Middle frontal gyrus (tissue), 1 donor: Measurements from ENCODE around the gene SIRPA.

Experiments used
- DNase-seq: peaks from one replicate; pipeline ENCODE4 v3.0.0-alpha.2; 2015; ENCODE audit warnings: low spot score; ENCODE audit errors: extremely low spot score

SIRPA gene

GRCh38 chr20:1870323-1870722 lies 24.9 kb upstream of the SIRPA start:
- no peak for DNase-seq

DNA sequence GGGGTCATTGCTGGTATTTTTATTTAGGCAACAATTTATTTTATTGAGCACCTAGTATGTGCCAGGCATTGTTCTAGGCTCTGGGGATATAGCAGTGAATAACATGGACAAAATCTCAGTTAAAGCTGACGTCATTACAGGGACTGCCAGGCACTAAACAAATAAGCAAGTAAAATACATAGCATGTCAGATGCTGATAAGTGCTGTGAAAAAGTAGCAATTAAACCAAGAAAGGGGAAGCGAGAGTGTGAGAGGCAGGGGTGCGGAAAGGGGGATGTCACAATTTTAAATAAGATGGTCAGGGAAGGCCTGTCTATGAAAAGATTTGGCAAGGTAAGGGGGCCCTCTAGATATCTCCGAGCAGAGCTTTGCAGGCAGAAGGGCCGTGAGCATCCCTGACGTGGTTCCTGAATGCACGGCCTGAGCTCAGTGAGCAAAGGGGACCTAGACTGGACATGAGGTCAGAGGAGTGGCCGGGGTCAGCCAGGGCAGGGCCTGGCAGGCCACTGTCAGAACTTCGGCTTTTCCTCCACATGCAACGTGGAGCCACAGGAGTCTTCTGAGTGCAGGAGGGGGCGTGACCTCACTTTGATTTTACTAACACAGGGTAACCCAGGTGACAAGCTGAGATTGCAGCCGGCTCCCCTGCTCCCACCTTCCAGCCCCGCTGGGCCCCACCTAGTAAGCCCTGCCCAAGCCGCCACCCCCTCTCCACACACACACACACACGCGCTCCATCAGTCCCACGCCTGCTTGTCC lies 24.2 kb upstream of the SIRPA start:
- no peak for DNase-seq

- no peak for DNase-seq
These were observed 23.3 kb upstream of the SIRPA start for GRCh38 chr20:1871807-1872458.

DNA sequence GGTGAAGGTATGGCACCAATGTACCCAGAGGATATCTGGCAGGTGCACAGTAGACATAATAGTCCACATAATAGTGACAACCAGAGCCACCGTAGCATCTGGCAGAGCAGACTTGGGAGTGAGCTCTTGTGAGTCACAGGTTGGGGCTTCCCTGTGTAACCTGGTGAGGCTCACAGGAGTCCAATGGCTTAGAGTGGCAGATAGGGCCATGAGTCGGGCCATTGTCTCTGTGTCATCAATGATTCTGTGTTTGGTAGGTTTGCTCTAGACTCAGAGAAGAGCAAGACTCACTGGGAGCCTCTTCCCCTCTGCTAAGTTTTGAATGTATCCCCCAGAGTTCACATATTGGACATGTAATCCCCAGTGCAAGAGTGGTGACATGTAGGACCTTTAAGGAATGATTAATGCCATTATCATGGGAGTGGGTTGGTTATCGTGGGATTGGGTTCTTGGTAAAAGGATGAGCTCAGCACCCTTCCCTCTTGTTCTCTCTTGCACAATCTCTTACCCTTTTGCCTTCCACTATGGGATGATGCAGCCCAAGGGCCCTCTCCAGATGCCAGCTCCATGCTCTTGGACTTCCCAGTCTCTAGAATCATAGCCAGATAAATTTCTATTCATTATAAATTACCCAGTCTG lies 22.6 kb upstream of the SIRPA start:
- no peak for DNase-seq

- DNase-seq, result no peak
These were observed 20.6 kb upstream of the SIRPA start for GRCh38 chr20:1874450-1875182.

GRCh38 chr20:1875183-1875554 lies 20.0 kb upstream of the SIRPA start:
- DNase-seq, result no peak

GRCh38 chr20:1875762-1876161 lies 19.4 kb upstream of the SIRPA start:
- DNase-seq, result no peak

GRCh38 chr20:1876217-1876921 lies 18.8 kb upstream of the SIRPA start:
- no peak for DNase-seq

- DNase-seq, result no peak
These were observed 18.1 kb upstream of the SIRPA start for GRCh38 chr20:1876975-1877608.

- DNase-seq, result no peak
These were observed 17.5 kb upstream of the SIRPA start for GRCh38 chr20:1877609-1878200.

DNA sequence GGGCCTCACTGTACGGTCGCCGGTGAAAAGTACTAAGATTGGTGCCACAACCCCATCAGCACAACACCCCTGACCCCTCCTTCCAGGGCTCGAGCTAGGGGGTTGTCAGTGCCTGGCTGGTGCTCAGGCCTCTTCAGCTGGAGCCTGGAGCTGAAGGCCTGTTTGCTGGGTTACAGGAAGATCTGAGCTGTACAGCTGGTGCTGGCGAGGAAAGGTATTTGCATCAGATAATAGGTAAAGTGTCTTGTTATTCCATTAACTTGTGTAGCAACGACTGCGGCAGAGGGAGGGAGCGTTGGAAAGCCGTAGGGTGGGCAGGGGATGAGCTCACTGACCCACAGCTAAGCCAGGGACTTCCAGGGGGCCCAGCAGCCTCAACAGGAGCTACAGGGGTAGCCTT lies 15.8 kb upstream of the SIRPA start:
- DNase-seq, result no peak

- no peak for DNase-seq
These were observed 15.3 kb upstream of the SIRPA start for GRCh38 chr20:1879934-1880333.

DNA sequence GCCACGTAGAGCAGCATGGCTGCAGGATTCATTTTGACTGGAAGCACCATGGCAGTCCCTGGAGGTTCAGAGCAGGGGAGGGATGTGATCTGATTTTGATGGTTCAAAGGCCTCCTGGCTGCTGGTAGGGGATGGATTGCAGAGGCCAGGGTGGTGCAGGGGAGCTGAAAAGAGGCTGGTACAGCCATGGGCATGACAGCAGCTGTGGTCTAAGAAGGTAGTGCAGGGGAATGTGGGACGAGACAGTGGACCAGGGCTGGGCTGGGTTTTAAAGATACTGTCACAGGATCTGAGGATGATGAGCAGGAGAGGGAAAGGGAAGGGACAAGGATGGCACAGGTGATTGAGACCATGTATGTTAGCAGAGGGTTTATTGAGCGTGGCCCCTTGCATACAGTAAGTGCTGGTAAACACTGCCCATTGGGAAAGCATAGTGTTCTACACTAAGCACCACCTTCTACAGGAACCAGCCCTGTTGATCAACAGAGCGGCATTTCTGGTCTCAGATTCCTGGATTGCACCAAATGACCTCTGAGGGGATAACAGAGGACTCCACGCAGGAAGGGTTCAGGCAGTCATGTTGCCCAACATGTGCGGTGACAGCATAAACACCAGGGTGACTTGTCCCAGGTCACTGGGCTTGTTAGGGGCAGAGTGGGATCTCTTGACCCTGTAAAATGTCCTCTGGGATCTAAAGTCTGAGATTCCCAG lies 14.5 kb upstream of the SIRPA start:
- no peak for DNase-seq

DNA sequence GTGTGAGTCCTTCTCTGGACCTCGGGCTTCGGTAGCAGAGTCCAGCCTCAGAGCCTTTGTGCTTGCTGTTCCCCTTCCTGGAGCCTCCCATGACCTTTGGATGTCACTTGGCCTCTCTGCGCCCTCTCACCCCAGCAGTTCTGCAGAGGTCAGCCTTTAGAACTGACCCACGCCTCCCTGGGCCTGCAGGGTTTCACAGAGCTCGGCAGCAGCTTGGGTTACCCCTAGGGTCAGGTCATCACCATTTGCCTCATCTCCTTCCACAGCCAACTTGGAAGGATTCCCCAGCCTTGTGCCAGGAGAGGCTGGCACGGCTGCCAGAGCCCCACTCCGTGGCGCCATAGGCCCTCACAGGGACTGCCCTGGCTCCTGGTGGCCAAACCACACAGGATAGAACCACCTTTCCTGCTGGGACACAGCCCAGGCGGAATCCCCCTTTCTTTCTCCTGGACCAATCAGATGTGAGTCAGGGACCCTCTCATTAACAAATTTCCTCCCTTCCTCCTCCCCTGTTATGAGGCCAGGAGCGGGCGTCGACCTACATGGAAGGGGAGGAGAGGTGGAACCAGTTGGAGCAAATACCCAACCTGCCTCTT lies 13.9 kb upstream of the SIRPA start:
- no peak for DNase-seq

- no peak for DNase-seq
These were observed 13.2 kb upstream of the SIRPA start for GRCh38 chr20:1882026-1882425.

GRCh38 chr20:1883986-1884385 lies 11.2 kb upstream of the SIRPA start:
- no peak for DNase-seq

DNA sequence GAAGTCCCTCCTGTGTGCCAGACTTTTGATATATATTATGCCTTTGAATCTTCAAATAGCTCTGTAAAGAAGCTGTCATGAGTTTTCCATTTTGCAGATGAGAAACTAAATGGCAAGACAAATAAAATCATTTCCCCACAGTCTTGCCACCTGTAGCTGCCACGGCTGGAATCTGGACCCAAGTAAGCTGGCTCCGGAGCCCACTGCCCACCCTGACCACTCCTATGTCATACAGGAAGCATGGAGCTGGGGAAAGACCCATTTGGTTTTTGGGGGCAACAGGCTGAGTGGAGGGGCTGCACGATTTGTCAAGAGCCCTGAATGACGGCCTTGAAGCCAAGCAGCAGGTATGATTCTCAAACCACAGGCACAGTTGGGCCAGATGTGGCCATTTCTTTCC lies 10.0 kb upstream of the SIRPA start:
- no peak for DNase-seq

DNA sequence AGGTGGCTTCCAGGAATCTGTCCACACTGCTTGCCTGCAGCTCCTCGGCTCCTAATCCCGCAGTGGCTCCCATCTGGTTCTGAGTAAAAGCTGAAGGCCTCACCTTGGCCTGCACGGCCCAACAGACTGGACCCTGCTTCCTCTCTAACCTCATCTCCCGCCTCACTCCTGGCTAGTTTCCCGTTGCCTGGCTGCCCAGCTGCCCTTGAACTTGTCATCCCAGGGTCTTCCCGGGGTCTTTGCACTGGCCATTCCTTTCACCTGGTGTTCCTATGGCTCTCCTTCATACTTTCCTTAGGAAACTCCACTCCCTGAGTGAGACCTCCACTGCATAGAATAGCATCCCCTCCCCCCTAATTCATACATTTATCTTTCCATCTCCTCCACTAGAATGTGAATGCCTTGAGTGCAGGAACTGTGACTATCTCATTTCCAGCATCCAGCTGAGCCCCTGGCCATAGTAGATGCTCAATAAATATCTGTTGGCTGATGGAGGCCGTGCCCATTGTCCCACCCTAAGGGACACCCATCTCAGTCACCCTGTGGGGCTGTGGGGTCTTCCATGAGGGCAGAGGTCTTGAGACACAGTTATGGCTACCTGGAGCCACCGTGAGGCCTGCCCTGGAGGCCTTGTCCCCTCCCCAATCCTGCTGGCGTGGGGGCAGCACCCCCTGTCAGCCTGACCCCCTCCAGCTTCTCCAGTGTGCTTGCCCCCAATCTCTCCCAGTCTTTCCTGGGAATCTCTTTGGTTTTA lies 9.1 kb upstream of the SIRPA start:
- DNase-seq, result no peak

DNA sequence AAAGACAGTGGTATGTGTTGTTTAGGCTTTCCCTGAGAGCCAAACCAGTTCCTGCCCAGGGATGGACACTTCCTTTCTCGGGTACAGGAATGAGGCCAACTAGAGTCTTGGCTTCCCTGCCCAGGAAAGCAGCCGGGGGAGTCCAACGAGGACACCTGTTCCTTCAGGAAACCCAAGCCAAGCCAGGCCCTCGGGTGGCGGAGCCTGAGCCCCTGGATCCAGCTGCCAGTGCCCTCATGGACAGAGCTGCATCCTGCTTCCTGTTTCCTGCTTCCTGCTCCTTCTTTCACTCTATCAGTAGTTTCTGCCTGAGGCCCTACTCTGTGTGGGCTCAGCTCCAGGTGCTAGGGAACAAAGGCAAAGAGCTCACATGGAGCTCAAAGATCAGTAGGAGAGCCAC lies 7.9 kb upstream of the SIRPA start:
- DNase-seq, result no peak
